ENCODE measurements around the gene BDH1.
"Not testable (repeated sequence)": the region's sequence is repeated elsewhere in the genome, so short reads cannot be mapped to it uniquely, and the experiment has no call there.

The BDH1 gene

GRCh38 chr3:197577366-197578074, 21.8 kb upstream of the BDH1 start:
- DNase-seq = no peak

GRCh38 chr3:197576838-197577237, 21.1 kb upstream of the BDH1 start:
- DNase-seq = no peak

GRCh38 chr3:197575362-197575761, 19.6 kb upstream of the BDH1 start:
- DNase-seq = no peak

- DNase-seq = not testable (repeated sequence)
These were observed 18.7 kb upstream of the BDH1 start for GRCh38 chr3:197574396-197574991.

GRCh38 chr3:197573048-197573767, 17.4 kb upstream of the BDH1 start:
- no peak for DNase-seq

GRCh38 chr3:197571880-197572172, 16.1 kb upstream of the BDH1 start:
- not testable (repeated sequence) for DNase-seq

GRCh38 chr3:197571074-197571879, 15.5 kb upstream of the BDH1 start:
- DNase-seq = not testable (repeated sequence)

GRCh38 chr3:197569433-197569832, 13.7 kb upstream of the BDH1 start:
- not testable (repeated sequence) for DNase-seq

- no peak for DNase-seq
These were observed 12.3 kb upstream of the BDH1 start for GRCh38 chr3:197567904-197568681.

GRCh38 chr3:197566155-197566554, 10.4 kb upstream of the BDH1 start:
- DNase-seq = not testable (repeated sequence)

GRCh38 chr3:197564097-197564843, 8.5 kb upstream of the BDH1 start:
- DNase-seq = no peak

GRCh38 chr3:197562398-197563251, 6.9 kb upstream of the BDH1 start:
- no peak for DNase-seq

GRCh38 chr3:197561926-197562325, 6.2 kb upstream of the BDH1 start:
- no peak for DNase-seq

GRCh38 chr3:197559651-197560050, 3.9 kb upstream of the BDH1 start:
- no peak for DNase-seq

GRCh38 chr3:197554562-197555280, 1.0 kb downstream of the BDH1 start:
- DNase-seq = peak; percentile 99

- DNase-seq = no peak
These were observed 1.6 kb downstream of the BDH1 start for GRCh38 chr3:197554196-197554561.

GRCh38 chr3:197552198-197552597, 3.6 kb downstream of the BDH1 start:
- no peak for DNase-seq

GRCh38 chr3:197550489-197550888, 5.3 kb downstream of the BDH1 start:
- DNase-seq = no peak

- no peak for DNase-seq
These were observed 6.4 kb downstream of the BDH1 start for GRCh38 chr3:197549261-197549885.
